PC-3 (cell line): ENCODE measurements around the gene GPC6.

ENCODE experiments used
- CTCF ChIP-seq: fragments of 300-600 bp; sonication (generic); conservative IDR thresholded peaks from 2 replicates; pipeline ENCODE4 v1.5.1; 2017; ENCODE audit warnings: antibody characterized with exemption, low read depth, mild to moderate bottlenecking, low read length
- EZH2 ChIP-seq: fragments of 300-600 bp; sonication (generic); IDR thresholded peaks from one replicate; pipeline ENCODE4 v1.6.1; 2017; ENCODE audit warnings: antibody characterized with exemption, mild to moderate bottlenecking, low read length; ENCODE audit not compliant: unreplicated experiment

GRCh38 chr13:93716623-93717022 lies 490.0 kb downstream of the GPC6 start:
- no peak for TF ChIP-seq CTCF
- TF ChIP-seq EZH2: no peak
